ENCODE measurements around the gene C3AR1.

DNA sequence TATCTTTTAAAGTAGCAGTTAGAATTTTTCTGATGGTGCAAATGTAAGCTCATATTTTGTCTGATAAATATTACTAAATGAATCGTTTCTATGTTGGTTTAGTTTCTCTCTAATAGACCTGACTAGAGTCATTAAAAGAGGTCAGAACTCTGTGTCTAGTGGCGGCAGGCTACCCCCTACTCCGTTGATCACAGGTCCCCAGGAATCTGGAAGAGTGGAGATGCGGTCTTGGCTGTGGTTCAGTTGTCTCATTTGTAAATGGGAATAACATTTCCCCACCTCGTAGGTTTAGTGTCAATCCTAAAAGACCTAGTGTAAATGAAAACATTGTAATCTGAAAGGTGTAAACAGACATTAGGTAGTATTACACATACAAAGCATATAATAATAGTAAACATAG is 38.3 kb downstream of the C3AR1 start:
- TF ChIP-seq, protein P1, sequence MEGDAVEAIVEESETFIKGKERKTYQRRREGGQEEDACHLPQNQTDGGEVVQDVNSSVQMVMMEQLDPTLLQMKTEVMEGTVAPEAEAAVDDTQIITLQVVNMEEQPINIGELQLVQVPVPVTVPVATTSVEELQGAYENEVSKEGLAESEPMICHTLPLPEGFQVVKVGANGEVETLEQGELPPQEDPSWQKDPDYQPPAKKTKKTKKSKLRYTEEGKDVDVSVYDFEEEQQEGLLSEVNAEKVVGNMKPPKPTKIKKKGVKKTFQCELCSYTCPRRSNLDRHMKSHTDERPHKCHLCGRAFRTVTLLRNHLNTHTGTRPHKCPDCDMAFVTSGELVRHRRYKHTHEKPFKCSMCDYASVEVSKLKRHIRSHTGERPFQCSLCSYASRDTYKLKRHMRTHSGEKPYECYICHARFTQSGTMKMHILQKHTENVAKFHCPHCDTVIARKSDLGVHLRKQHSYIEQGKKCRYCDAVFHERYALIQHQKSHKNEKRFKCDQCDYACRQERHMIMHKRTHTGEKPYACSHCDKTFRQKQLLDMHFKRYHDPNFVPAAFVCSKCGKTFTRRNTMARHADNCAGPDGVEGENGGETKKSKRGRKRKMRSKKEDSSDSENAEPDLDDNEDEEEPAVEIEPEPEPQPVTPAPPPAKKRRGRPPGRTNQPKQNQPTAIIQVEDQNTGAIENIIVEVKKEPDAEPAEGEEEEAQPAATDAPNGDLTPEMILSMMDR (conservative IDR thresholded peaks at IDR 0.05) = no peak
- TF ChIP-seq ZFX (IDR thresholded peaks at IDR 0.05) = no peak
